Progenitor cell of endocrine pancreas (in vitro differentiated cells): Measurements from ENCODE around the gene ZNF532. TPM values are rescaled to one million over a fixed set of nuclear protein-coding genes. Genes with fewer than 3 reads are reported as not detected.

Source experiments
- DNase-seq: peaks from one replicate; pipeline ENCODE4 v3.0.0; 2021; ENCODE audit warnings: low spot score; ENCODE audit not compliant: unreplicated experiment
- H3K27ac Mint-ChIP-seq: 2 replicates; pipeline ENCODE4 v1.8.0; 2021; ENCODE audit warnings: mild to moderate bottlenecking, moderate library complexity, mixed read lengths
- H3K27me3 Mint-ChIP-seq: 2 replicates; pipeline ENCODE4 v1.8.0; 2021; ENCODE audit warnings: mixed read lengths
- H3K36me3 Mint-ChIP-seq: 2 replicates; pipeline ENCODE4 v1.8.0; 2022; ENCODE audit warnings: mixed read lengths; ENCODE audit not compliant: insufficient read depth
- H3K4me1 Mint-ChIP-seq: 2 replicates; pipeline ENCODE4 v1.8.0; 2021; ENCODE audit warnings: low read depth, mixed read lengths
- H3K4me3 Mint-ChIP-seq: 2 replicates; pipeline ENCODE4 v1.8.0; 2021; ENCODE audit warnings: low read depth, mild to moderate bottlenecking, moderate library complexity, mixed read lengths
- H3K9me3 Mint-ChIP-seq: 2 replicates; pipeline ENCODE4 v1.8.0; 2021; ENCODE audit warnings: low read depth, mixed read lengths
- CTCF ChIP-seq: fragments of 200-600 bp; sonication (generic); IDR thresholded peaks from one replicate; pipeline ENCODE4 v1.5.0; 2021; ENCODE audit warnings: antibody characterized with exemption, mild to moderate bottlenecking; ENCODE audit not compliant: unreplicated experiment
- total RNA-seq: library from RNA; stranded (reverse); gene quantifications from 2 replicates; pipeline ENCODE4 v1.2.1, GENCODE V29; 2021

ZNF532 gene
- total RNA-seq, 1 donor from 2014 or later = 190 TPM

GRCh38 chr18:58953627-58954026, 89.0 kb downstream of the ZNF532 start:
- peak overlapping the region; percentile 87 for H3K27ac Mint-ChIP-seq
- no peak for TF ChIP-seq CTCF
- peak overlapping the region; percentile 20 for H3K4me3 Mint-ChIP-seq
- H3K36me3 Mint-ChIP-seq = peaks cover 29% of the 10 kb centered on the region
- H3K27me3 Mint-ChIP-seq = no peaks in the 10 kb centered on the region
- DNase-seq = no peak
- no peaks in the 10 kb centered on the region for H3K9me3 Mint-ChIP-seq
- H3K4me1 Mint-ChIP-seq = peaks cover 23% of the 10 kb centered on the region

- DNase-seq = no peak
- H3K4me3 Mint-ChIP-seq = no peak overlapping the region
- peaks cover 23% of the 10 kb centered on the region for H3K4me1 Mint-ChIP-seq
- no peaks in the 10 kb centered on the region for H3K27me3 Mint-ChIP-seq
- no peak for TF ChIP-seq CTCF
- no peaks in the 10 kb centered on the region for H3K9me3 Mint-ChIP-seq
- H3K36me3 Mint-ChIP-seq = peaks cover 31% of the 10 kb centered on the region
- no peak overlapping the region for H3K27ac Mint-ChIP-seq
These were observed 90.3 kb downstream of the ZNF532 start for GRCh38 chr18:58955001-58955400.

- Mint-ChIP-seq H3K36me3 (peaks cover 35% of the 10 kb centered on the region), H3K9me3 (no peaks in the 10 kb centered on the region), H3K27me3 (no peaks in the 10 kb centered on the region), H3K27ac (no peak overlapping the region), H3K4me1 (peaks cover 23% of the 10 kb centered on the region), H3K4me3 (no peak overlapping the region)
- DNase-seq = no peak
- no peak for TF ChIP-seq CTCF
These were observed 91.1 kb downstream of the ZNF532 start for GRCh38 chr18:58955738-58956137.

- Mint-ChIP-seq H3K27me3 (no peaks in the 10 kb centered on the region), H3K4me1 (peaks cover 7% of the 10 kb centered on the region), H3K27ac (no peak overlapping the region), H3K4me3 (no peak overlapping the region), H3K36me3 (peaks cover 41% of the 10 kb centered on the region), H3K9me3 (no peaks in the 10 kb centered on the region)
- no peak for DNase-seq
- no peak for TF ChIP-seq CTCF
These were observed 94.0 kb downstream of the ZNF532 start for GRCh38 chr18:58958628-58959027.

GRCh38 chr18:58960508-58960907, 95.8 kb downstream of the ZNF532 start:
- TF ChIP-seq CTCF = no peak
- Mint-ChIP-seq H3K36me3 (peaks cover 42% of the 10 kb centered on the region), H3K9me3 (no peaks in the 10 kb centered on the region), H3K27ac (peak overlapping the region; percentile 16), H3K4me1 (peaks cover 3% of the 10 kb centered on the region), H3K27me3 (no peaks in the 10 kb centered on the region), H3K4me3 (no peak overlapping the region)
- DNase-seq = no peak
